ENCODE data around the gene CCBE1. TPM values are rescaled to one million over a fixed set of nuclear protein-coding genes. Genes with fewer than 3 reads are reported as not detected.
A peak's percentile ranks its signal among the peaks of the same experiment; 100 is the strongest.
"Not testable (repeated sequence)": the region's sequence is repeated elsewhere in the genome, so short reads cannot be mapped to it uniquely, and the experiment has no call there.

The CCBE1 gene
- polyA plus RNA-seq (ENCODE audit: insufficient read depth in 1 of 5, insufficient read length in 5 of 5, low replicate concordance in 1 of 5): 100 to 1,000 TPM in 1 of 5 donors, 10 to 100 TPM in 4; 75.0 to 105 (median 79.2) TPM
- long read RNA-seq, donor 1, full-length matches to known transcripts: 19 of 25 reads
- long read RNA-seq, donor 1, partial matches to known transcripts: 6 of 25 reads
- long read RNA-seq, donor 1, other reads (novel, unspliced or antisense): 0 of 25 reads
- long read RNA-seq, donor 2, full-length matches to known transcripts: 15 of 15 reads
- long read RNA-seq, donor 2, partial matches to known transcripts: 0 of 15 reads
- long read RNA-seq, donor 2, other reads (novel, unspliced or antisense): 0 of 15 reads
- long read RNA-seq, donor 3, full-length matches to known transcripts: 9 of 9 reads
- long read RNA-seq, donor 3, partial matches to known transcripts: 0 of 9 reads
- long read RNA-seq, donor 3, other reads (novel, unspliced or antisense): 0 of 9 reads
- long read RNA-seq, donor 4, full-length matches to known transcripts: 7 of 7 reads
- long read RNA-seq, donor 4, partial matches to known transcripts: 0 of 7 reads
- long read RNA-seq, donor 4, other reads (novel, unspliced or antisense): 0 of 7 reads
- long read RNA-seq, donor 5, full-length matches to known transcripts: 19 of 24 reads
- long read RNA-seq, donor 5, partial matches to known transcripts: 5 of 24 reads
- long read RNA-seq, donor 5, other reads (novel, unspliced or antisense): 0 of 24 reads
- long read RNA-seq, donor 6, full-length matches to known transcripts: 14 of 14 reads
- long read RNA-seq, donor 6, partial matches to known transcripts: 0 of 14 reads
- long read RNA-seq, donor 6, other reads (novel, unspliced or antisense): 0 of 14 reads
- long read RNA-seq, donor 7, full-length matches to known transcripts: 16 of 16 reads
- long read RNA-seq, donor 7, partial matches to known transcripts: 0 of 16 reads
- long read RNA-seq, donor 7, other reads (novel, unspliced or antisense): 0 of 16 reads
- long read RNA-seq, donor 8, full-length matches to known transcripts: 7 of 7 reads
- long read RNA-seq, donor 8, partial matches to known transcripts: 0 of 7 reads
- long read RNA-seq, donor 8, other reads (novel, unspliced or antisense): 0 of 7 reads

- DNase-seq: peak; percentile 79 to 83
Observed at GRCh38 chr18:59697236-59697932, at the start of gene CCBE1. Gene CCBE1, minus strand, starts transcription at chr18:59697423.

GRCh38 chr18:59744271-59744721, 47.1 kb upstream of the CCBE1 start:
- peak in 1 of 2 donors; percentile 24 for DNase-seq

GRCh38 chr18:59743566-59743965, 46.3 kb upstream of the CCBE1 start:
- peak; percentile 52 to 55 for DNase-seq

DNA sequence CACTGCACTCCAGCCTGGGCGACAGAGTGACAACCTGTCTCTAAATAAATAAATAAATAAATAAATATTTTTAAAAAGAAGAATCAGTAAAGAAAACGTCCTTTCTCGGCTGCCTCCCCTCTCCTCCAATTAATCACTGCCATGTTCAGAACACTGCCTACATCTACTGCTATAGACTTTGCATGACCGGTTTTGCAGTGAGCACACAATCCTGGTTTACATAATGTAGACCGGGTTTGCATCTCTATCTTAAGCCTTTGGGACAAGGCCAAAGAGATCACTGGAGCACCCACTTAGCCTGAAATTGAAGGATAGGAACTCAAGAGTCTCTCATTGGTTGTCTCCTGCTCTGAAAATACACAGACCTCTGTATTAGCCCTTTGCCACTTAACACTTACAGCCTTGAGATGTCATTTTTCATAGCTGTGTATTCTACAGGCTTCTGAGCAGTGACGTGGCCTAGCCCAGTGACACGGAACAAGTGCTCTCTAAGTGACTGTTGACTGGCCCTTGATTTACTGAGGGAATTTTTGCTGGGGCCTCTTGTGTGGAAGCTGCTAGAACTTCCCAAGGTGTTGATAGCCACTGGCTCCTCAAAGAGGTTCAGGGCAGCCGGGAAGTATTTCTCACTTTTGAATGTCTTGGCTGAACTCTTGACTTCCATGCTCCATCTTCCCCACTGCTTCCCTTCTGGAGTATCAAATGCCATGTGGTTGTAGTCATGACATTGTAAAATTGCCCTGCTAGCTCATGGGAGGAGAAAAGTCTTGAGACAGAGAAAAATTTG, 45.3 kb upstream of the CCBE1 start:
- DNase-seq: peak; percentile 45

GRCh38 chr18:59740141-59740540, 42.9 kb upstream of the CCBE1 start:
- no peak for DNase-seq

DNA sequence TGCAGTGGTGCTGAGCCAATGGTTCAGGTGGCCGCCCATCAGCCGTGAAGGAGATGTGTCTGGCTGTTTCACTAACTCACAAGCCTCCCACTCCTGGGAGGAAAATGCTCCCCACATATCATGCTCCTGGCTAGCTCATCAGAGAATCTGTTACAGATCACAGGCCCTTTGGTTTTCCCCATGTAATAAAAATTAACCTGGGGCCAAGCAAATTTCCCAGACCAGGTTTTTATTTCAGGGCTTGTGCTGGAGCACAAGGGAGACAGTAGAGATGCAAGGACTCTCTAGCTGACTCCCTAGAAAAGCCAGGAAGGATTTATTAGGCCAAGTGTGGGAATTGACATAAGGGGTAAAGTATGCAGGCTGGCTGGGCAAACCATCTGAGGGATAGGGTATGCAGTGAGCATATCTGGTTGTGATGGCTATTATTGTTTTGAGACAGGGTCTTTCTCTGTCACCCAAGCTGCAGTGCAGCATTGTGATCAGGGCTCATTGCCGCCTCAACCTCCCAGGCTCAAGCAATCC, 40.6 kb upstream of the CCBE1 start:
- DNase-seq: no peak

DNA sequence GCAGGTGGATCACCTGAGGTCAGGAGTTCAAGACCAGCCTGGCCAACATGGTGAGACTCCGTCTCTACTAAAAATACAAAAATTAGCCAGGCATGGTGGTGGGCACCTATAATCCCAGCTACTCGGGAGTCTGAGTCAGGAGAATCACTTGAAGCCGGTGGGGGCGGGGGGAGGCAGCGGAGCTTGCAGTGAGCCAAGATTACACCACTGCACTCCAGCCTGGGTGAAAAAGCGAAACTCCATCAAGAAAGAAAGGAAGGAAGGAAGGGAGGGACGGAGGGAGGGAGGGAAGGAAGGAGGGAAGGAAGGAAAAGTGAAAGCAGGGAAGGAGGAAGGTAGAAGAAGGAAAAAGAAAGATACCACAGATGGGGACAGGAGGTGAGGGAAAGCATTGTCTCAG, 40.1 kb upstream of the CCBE1 start:
- not testable (repeated sequence) for DNase-seq

DNA sequence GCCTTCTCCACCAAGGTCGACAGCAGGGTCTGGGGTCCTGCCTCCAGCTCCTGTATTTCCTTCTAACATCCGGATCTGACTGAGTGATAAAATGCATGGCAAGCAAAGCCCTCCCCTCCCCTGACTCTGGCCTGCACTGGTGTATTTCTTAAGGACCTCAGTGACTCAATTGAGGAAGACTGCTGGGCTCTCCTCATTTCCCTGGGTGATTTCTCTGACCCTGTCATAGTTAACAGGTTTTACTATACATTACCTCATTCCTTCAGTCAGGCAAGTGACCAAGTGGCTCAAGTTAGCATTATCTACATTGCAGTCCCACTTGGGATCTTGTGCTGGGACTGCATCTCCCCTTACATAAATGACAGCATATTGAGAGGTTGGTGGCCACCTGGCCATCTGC, 38.8 kb upstream of the CCBE1 start:
- no peak for DNase-seq

DNA sequence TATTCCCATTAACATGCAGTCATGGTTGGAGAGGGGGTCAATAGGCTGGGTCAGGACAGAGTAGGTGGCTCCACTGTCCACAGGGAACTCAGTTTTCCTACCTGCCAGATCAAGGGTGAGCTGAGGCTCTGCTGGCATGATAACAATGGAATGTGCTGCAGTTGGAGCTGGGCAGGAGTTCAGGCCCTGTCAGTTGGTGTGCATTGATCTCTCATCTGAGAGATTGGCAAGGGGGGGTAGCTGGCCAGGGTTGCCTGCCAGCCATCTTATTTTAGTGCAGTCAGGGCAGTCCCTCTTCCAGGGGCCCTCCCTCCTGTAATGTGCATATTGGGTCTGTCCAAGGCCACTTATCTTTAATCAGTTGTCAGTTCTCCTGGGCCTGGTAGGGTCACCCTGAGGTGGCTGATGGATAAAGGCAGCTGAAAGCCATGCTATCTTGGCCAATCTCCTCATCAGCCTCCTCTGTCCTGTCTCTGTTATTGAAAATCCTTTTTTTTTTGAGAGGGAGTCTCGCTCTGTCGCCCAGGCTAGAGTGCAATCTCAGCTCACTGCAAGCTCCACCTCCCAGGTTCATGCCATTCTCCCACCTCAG, 38.1 kb upstream of the CCBE1 start:
- DNase-seq: no peak

DNA sequence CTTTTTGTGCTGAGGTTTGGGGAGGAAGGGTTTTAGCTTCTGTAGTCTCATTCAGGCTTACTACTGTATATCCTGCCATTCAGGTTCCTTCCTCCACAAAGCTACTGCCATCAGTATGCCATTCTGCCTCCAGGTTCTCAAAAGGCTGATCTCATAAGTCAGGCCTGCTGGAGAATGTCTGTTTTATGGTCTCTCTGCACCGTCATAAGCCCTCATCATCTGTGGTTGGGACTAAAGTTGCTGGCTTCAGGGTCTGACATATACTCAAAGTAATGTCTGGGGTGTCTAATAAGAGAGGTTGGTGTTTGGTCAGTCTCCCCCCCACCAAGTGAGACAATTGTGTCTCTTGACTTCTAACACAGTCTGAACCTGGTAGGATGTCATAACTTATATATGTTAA, 36.2 kb upstream of the CCBE1 start:
- no peak for DNase-seq

DNA sequence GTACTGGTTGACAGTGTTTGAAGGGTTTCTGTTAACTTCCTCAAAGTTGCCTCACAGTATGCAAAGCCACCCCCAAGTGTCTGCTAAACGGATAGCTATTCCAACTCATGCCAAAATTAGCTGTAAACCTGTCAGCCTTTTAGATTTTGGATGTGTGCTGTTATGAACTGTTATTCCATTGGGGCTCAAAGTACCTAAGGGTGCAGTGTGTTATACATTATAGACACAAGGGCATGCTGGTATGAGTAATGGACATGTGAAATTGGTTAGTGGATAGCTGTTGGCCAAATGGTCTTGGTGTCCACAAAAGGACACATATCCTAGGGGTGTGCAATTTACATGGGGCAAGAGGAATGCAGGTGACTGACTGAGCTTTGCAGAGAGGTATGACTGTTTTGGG, 33.7 kb upstream of the CCBE1 start:
- no peak for DNase-seq

DNA sequence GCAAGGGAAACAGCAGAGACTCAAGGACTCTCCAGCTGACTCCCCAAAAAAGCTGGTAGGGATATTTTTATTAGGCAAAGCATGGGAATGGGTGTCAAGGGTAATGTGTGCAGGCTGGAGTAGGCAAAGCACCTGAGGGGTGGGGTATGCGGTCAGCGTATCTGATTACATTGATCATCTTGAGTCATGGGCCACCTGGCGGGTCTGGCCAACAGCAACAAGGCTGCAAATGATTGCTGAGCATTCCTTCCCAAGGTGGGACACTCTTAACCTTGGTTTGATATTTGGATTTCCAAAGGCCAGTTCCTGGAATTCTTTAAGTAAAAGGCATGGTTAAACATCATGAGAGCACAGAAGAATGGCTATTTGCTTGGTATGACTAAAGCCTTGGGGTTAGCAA, 32.6 kb upstream of the CCBE1 start:
- no peak for DNase-seq

- DNase-seq: no peak
Observed at GRCh38 chr18:59728816-59729215, 31.6 kb upstream of the CCBE1 start.

GRCh38 chr18:59725142-59725541, 27.9 kb upstream of the CCBE1 start:
- no peak for DNase-seq

GRCh38 chr18:59724103-59724502, 26.9 kb upstream of the CCBE1 start:
- no peak for DNase-seq

DNA sequence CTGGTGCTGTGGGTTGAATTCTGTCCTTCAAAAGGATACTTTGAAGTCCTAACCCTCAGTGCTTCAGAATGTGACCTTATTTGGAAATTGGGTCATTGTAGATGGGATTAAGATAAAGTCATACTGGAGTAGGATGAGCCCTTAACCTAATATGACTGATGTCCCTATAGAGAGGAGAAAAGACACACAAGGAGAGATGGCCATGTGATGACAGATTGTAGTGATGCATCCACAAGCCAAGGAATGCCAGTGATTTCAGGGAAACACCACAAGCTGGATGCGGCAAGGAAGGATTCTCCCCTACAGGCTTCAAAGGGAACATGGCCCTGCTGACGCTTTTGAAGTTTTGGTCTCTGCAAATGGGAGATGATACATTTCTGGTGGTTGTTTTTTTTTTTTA, 24.7 kb upstream of the CCBE1 start:
- no peak for DNase-seq

GRCh38 chr18:59721211-59721610, 24.0 kb upstream of the CCBE1 start:
- no peak for DNase-seq

- DNase-seq: no peak
Observed at GRCh38 chr18:59719544-59720181, 22.4 kb upstream of the CCBE1 start.

GRCh38 chr18:59718464-59719157, 21.4 kb upstream of the CCBE1 start:
- DNase-seq: no peak

Measured in right lung (tissue), 10 donors.